Measurements from ENCODE around the gene NEK7. TPM values are rescaled to one million over a fixed set of nuclear protein-coding genes. Genes with fewer than 3 reads are reported as not detected.
A peak's percentile ranks its signal among the peaks of the same experiment; 100 is the strongest.

Gene NEK7
- total RNA-seq, 6 donors from 2014 or later: 55.3 to 137 (median 112) TPM

DNA sequence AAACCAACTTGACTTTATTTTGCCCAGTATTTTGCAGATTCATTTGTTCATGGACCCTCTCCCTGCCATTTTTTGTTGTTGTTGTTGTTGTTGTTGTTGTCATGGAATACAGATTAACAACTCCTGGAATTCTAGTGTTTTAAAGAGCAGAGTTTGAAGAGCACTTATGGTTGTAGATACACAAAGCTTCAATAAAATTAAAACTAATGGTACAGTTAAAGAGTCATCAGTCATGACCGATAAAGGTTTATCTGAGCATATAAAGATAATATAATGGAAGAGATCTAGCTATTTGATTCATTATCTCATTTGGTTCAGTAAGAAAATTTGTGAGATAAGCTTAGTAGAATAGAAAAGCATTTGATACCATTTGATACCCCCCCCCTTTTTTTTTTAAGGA is 21.8 kb downstream of the NEK7 start:
- Histone ChIP-seq H3K4me3 (no peak overlapping the region), H3K27me3 (no peaks in the 10 kb centered on the region), H3K9me3 (no peaks in the 10 kb centered on the region), H3K27ac (peak overlapping the region in 1 of 4 donors; percentile 14), H3K36me3 (no peaks in the 10 kb centered on the region), H3K4me1 (peaks cover 41 to 73% (median 55%) of the 10 kb centered on the region in 4 donors)
- WGBS, 2 donors: 76 to 87% methylated on average over 1 of the region's 1 CpG
- TF ChIP-seq EP300 (IDR thresholded peaks at IDR 0.05): no peak
- no peak for TF ChIP-seq POLR2A (IDR thresholded peaks at IDR 0.05)
- TF ChIP-seq POLR2AphosphoS5 (IDR thresholded peaks at IDR 0.05): no peak
- TF ChIP-seq, protein P1, sequence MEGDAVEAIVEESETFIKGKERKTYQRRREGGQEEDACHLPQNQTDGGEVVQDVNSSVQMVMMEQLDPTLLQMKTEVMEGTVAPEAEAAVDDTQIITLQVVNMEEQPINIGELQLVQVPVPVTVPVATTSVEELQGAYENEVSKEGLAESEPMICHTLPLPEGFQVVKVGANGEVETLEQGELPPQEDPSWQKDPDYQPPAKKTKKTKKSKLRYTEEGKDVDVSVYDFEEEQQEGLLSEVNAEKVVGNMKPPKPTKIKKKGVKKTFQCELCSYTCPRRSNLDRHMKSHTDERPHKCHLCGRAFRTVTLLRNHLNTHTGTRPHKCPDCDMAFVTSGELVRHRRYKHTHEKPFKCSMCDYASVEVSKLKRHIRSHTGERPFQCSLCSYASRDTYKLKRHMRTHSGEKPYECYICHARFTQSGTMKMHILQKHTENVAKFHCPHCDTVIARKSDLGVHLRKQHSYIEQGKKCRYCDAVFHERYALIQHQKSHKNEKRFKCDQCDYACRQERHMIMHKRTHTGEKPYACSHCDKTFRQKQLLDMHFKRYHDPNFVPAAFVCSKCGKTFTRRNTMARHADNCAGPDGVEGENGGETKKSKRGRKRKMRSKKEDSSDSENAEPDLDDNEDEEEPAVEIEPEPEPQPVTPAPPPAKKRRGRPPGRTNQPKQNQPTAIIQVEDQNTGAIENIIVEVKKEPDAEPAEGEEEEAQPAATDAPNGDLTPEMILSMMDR (IDR thresholded peaks at IDR 0.05): no peak
- ATAC-seq (ENCODE audit: low FRiP score in 2 of 2): no peak
- DNase-seq: no peak

DNA sequence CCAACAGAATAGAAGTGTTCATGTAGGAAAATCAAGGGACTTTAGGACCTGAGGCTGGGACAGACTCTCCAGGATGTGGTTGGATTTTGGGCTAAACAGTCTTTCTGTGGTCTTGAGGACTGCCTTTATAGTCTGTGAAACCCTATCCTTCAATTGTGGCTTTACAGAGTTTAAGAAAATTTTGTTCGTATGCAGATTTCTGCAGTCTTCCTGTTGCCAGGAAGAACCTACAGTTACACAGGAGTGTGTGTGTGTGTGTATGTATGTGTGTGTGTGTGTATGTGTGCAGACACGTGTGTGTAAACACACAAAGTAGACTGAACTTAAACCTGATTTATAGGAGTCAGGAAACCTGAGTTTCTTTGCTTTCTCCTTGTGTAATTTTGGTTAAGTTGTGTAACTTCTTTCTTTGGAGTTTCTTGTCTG is 22.8 kb downstream of the NEK7 start:
- no peaks in the 10 kb centered on the region for H3K9me3 ChIP-seq
- no peak for DNase-seq
- ATAC-seq (ENCODE audit: low FRiP score in 2 of 2): peak in 1 of 2 donors; percentile 21
- TF ChIP-seq POLR2AphosphoS5 (IDR thresholded peaks at IDR 0.05) (no peak), POLR2A (IDR thresholded peaks at IDR 0.05) (no peak), EP300 (IDR thresholded peaks at IDR 0.05) (no peak)
- TF ChIP-seq, protein P1 (IDR thresholded peaks at IDR 0.05): no peak
- no peak overlapping the region for H3K27ac ChIP-seq
- 9 to 24% methylated on average over 2 of the region's 2 CpGs for WGBS, 2 donors
- H3K4me1 ChIP-seq: peaks cover 31 to 67% (median 50%) of the 10 kb centered on the region in 4 donors
- no peak overlapping the region for H3K4me3 ChIP-seq
- no peaks in the 10 kb centered on the region for H3K27me3 ChIP-seq
- no peaks in the 10 kb centered on the region for H3K36me3 ChIP-seq

DNA sequence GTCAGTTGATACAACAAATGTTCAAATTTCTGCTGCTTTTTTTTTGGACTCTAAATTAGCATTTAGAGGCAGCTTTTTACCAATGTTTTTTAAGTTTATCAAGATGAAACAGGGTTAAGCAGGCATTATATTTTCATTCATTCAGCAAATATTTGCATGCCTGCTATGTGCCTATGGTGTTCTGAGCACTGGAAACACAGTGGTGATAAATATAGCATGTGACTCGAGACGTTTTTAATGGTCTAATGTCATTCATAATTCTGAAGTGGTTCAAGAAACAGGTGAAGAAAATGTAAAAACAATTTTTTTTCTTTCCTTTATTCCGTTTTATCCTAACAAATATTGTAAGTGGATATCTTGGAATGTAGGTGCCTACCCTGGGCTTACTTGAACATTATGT is 26.8 kb downstream of the NEK7 start:
- Histone ChIP-seq H3K27ac (no peak overlapping the region), H3K4me1 (peaks cover 7 to 43% (median 29%) of the 10 kb centered on the region in 4 donors), H3K36me3 (no peaks in the 10 kb centered on the region), H3K9me3 (no peaks in the 10 kb centered on the region), H3K4me3 (no peak overlapping the region), H3K27me3 (no peaks in the 10 kb centered on the region)
- WGBS, 2 donors: 58 to 68% methylated on average over 3 of the region's 3 CpGs
- TF ChIP-seq, protein P1 (IDR thresholded peaks at IDR 0.05): no peak
- no peak for TF ChIP-seq EP300 (IDR thresholded peaks at IDR 0.05)
- no peak for TF ChIP-seq POLR2A (IDR thresholded peaks at IDR 0.05)
- TF ChIP-seq POLR2AphosphoS5 (IDR thresholded peaks at IDR 0.05): no peak
- DNase-seq (no peak), ATAC-seq (ENCODE audit: low FRiP score in 2 of 2) (no peak)

DNA sequence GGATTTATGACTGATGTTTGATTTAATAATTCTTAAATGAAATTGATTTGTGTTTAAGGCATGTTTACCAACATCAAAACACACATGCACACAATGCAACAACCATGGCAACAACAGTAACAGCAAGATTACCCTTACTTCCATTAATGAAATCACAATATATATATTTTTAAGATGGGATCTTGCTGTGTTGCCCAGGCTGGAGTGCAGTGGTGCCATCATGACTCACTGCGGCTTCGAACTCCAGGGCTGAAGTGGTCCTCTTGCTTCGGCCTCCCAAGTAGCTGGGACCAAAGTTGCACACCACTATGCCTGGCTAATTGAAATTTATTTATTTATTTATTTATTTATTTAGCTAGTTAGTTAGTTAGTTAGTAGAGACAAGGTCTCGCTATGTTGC is 27.7 kb downstream of the NEK7 start:
- H3K4me1 ChIP-seq: peaks cover 12 to 40% (median 28%) of the 10 kb centered on the region in 4 donors
- no peak for DNase-seq
- no peak overlapping the region for H3K4me3 ChIP-seq
- no peaks in the 10 kb centered on the region for H3K36me3 ChIP-seq
- WGBS, 2 donors: 91 to 98% methylated on average over 4 of the region's 4 CpGs
- H3K9me3 ChIP-seq: no peaks in the 10 kb centered on the region
- ATAC-seq (ENCODE audit: low FRiP score in 2 of 2): no peak
- no peak overlapping the region for H3K27ac ChIP-seq
- TF ChIP-seq EP300 (IDR thresholded peaks at IDR 0.05) (no peak), POLR2AphosphoS5 (IDR thresholded peaks at IDR 0.05) (no peak), POLR2A (IDR thresholded peaks at IDR 0.05) (no peak)
- TF ChIP-seq, protein P1 (IDR thresholded peaks at IDR 0.05): no peak
- no peaks in the 10 kb centered on the region for H3K27me3 ChIP-seq

DNA sequence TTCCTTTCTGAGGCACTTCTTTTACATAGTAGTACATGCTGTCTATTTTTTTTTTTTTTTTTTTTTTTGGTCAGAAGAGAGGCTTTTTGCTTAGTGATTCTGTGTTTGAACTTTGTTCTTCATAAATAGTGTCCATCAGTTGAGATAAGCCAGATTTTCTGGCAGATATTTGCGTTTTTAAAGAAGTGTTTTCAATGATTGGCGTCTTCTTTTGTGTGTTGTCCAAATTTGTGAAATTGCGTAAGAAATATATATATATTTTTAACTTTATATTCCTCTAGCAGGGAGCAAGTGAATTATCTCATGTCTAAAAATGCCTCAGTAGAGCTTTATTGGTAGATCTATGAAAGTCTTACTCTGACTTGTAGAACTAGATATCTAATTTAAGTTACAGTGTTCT is 28.3 kb downstream of the NEK7 start:
- DNase-seq (no peak), ATAC-seq (ENCODE audit: low FRiP score in 2 of 2) (no peak)
- WGBS, 2 donors: 59 to 84% methylated on average over 3 of the region's 3 CpGs
- Histone ChIP-seq H3K27me3 (no peaks in the 10 kb centered on the region), H3K27ac (no peak overlapping the region), H3K4me1 (peaks cover 12 to 36% (median 25%) of the 10 kb centered on the region in 4 donors), H3K9me3 (no peaks in the 10 kb centered on the region), H3K4me3 (no peak overlapping the region), H3K36me3 (no peaks in the 10 kb centered on the region)
- TF ChIP-seq, protein P1 (IDR thresholded peaks at IDR 0.05): no peak
- TF ChIP-seq POLR2A (IDR thresholded peaks at IDR 0.05): no peak
- TF ChIP-seq EP300 (IDR thresholded peaks at IDR 0.05): no peak
- TF ChIP-seq POLR2AphosphoS5 (IDR thresholded peaks at IDR 0.05): no peak

Measured in upper lobe of left lung (tissue), 6 donors.